HepG2 (cell line): Measurements from ENCODE around the gene BCAS4. TPM values are rescaled to one million over a fixed set of nuclear protein-coding genes. Genes with fewer than 3 reads are reported as not detected.
A peak's percentile ranks its signal among the peaks of the same experiment; 100 is the strongest.

Experiments
- ATF5 ChIP-seq: sonication (generic); formaldehyde crosslinking; IDR thresholded peaks from 2 replicates; pipeline ENCODE4 v1.4.0; 2020; ENCODE audit warnings: mild to moderate bottlenecking, low read depth, missing genetic modification reagents
- CENPBD1 ChIP-seq: sonication (generic); formaldehyde crosslinking; IDR thresholded peaks from 2 replicates; pipeline ENCODE4 v1.8.0; 2022; ENCODE audit warnings: missing genetic modification reagents, low read depth, mild to moderate bottlenecking, borderline replicate concordance
- ISX ChIP-seq: sonication (generic); formaldehyde crosslinking; conservative IDR thresholded peaks from 2 replicates; pipeline ENCODE4 v1.5.0; 2020; ENCODE audit warnings: missing genetic modification reagents
- MAZ ChIP-seq, 2 experiments: sonication (generic) in 1 of 2; formaldehyde crosslinking in 1 of 2; IDR thresholded peaks; 2 replicates each; pipeline versions ENCODE4 v1.5.0 to v1.6.1; 2012 to 2020; ENCODE audit warnings: low read depth in 2 of 2, mild to moderate bottlenecking in 2 of 2, borderline replicate concordance in 1 of 2, improper control_type of control experiment in 1 of 2, low read length in 1 of 2, missing genetic modification reagents in 1 of 2, moderate library complexity in 1 of 2
- MBNL3 ChIP-seq: fragments of 250-450 bp; sonication (Bioruptor Pico); conservative IDR thresholded peaks from 2 replicates; pipeline ENCODE4 v1.8.0; 2022; ENCODE audit warnings: mild to moderate bottlenecking, inconsistent platforms
- RARA ChIP-seq: IDR thresholded peaks from 2 replicates; pipeline ENCODE4 v1.6.1; 2016; ENCODE audit warnings: missing genetic modification reagents, missing compliant biosample characterization
- RORA ChIP-seq: sonication (generic); formaldehyde crosslinking; IDR thresholded peaks from 2 replicates; pipeline ENCODE4 v1.5.0; 2020; ENCODE audit warnings: mild to moderate bottlenecking, missing genetic modification reagents, moderate library complexity
- SIN3A ChIP-seq: IDR thresholded peaks from 2 replicates; pipeline ENCODE4 v1.6.1; 2011; ENCODE audit warnings: low read depth, mild to moderate bottlenecking, control low read depth, low read length, borderline replicate concordance
- SKIL ChIP-seq: sonication (generic); formaldehyde crosslinking; IDR thresholded peaks from 2 replicates; pipeline ENCODE4 v1.8.0; 2022; ENCODE audit warnings: missing genetic modification reagents, mild to moderate bottlenecking, moderate library complexity, borderline replicate concordance
- U2AF1 ChIP-seq: fragments of 200-400 bp; formaldehyde crosslinking; optimal IDR thresholded peaks from 2 replicates; pipeline ENCODE3; 2017; ENCODE audit warnings: mild to moderate bottlenecking, low read depth, low read length
- YY1 ChIP-seq: IDR thresholded peaks from 2 replicates; pipeline ENCODE4 v1.6.1; 2011; ENCODE audit warnings: low read length, low read depth, moderate library complexity, mild to moderate bottlenecking; ENCODE audit not compliant: insufficient read depth, insufficient replicate concordance
- ZFP36 ChIP-seq: fragments of 150-350 bp; IDR thresholded peaks from 2 replicates; pipeline ENCODE4 v1.6.1; 2018; ENCODE audit warnings: borderline replicate concordance, low read length, low read depth; ENCODE audit not compliant: partially characterized antibody
- ZNF24 ChIP-seq: fragments of 450-650 bp; IDR thresholded peaks from 2 replicates; pipeline ENCODE4 v1.6.1; 2017; ENCODE audit warnings: antibody characterized with exemption, mild to moderate bottlenecking
- ZNF253 ChIP-seq: sonication (generic); formaldehyde crosslinking; IDR thresholded peaks from 2 replicates; pipeline ENCODE4 v1.8.0; 2022; ENCODE audit warnings: mild to moderate bottlenecking, missing genetic modification reagents, borderline replicate concordance
- ZNF430 ChIP-seq: sonication (generic); formaldehyde crosslinking; IDR thresholded peaks from 2 replicates; pipeline ENCODE4 v1.9.0; 2021; ENCODE audit warnings: mild to moderate bottlenecking, missing genetic modification reagents
- ZNF549 ChIP-seq: sonication (generic); formaldehyde crosslinking; IDR thresholded peaks from 2 replicates; pipeline ENCODE4 v1.5.0; 2020; ENCODE audit warnings: missing genetic modification reagents
- ZNF550 ChIP-seq: sonication (generic); formaldehyde crosslinking; IDR thresholded peaks from 2 replicates; pipeline ENCODE4 v1.4.0; 2020; ENCODE audit warnings: mild to moderate bottlenecking, missing genetic modification reagents, borderline replicate concordance
- ZNF749 ChIP-seq: sonication (generic); formaldehyde crosslinking; IDR thresholded peaks from 2 replicates; pipeline ENCODE4 v1.8.0; 2022; ENCODE audit warnings: mild to moderate bottlenecking, missing genetic modification reagents, moderate library complexity, borderline replicate concordance
- ZNF788 ChIP-seq: sonication (generic); formaldehyde crosslinking; IDR thresholded peaks from 2 replicates; pipeline ENCODE4 v1.5.0; 2020; ENCODE audit warnings: mild to moderate bottlenecking, missing genetic modification reagents, borderline replicate concordance
- polyA plus RNA-seq, 8 experiments: library from polyadenylated mRNA; depleted of rRNA in 3 of 8; stranded (reverse) in 7 of 8; unstranded in 1 of 8; fragments of >200 nt; fragmentation: Illumina TruSeq in 4 of 8; extraction: Trizol in 4 of 8; gene quantifications; 2 replicates each; pipeline versions ENCODE4 v1.2.1 to v1.2.3, GENCODE V29; 2011 to 2016; ENCODE audit warnings: low read depth in 4 of 8, missing spikeins in 1 of 8, mixed read lengths in 1 of 8; ENCODE audit not compliant: insufficient read depth in 1 of 8
- total RNA-seq, 5 experiments: library from RNA; depleted of rRNA; stranded (reverse); fragments of >200 nt; fragmentation: Illumina TruSeq; extraction: Trizol; gene quantifications; 2 replicates each; pipeline ENCODE4 v1.2.3, GENCODE V29; 2016; ENCODE audit warnings: low read depth in 1 of 5
- TF ChIP-seq, protein P1 (sequence below): sonication (generic); formaldehyde crosslinking; conservative IDR thresholded peaks from 2 replicates; pipeline ENCODE4 v1.8.0; 2022; ENCODE audit warnings: low read depth, missing genetic modification reagents
- TF ChIP-seq, protein P2 (sequence below): sonication (generic); formaldehyde crosslinking; IDR thresholded peaks from 2 replicates; pipeline ENCODE4 v1.5.0; 2020; ENCODE audit warnings: missing genetic modification reagents

The BCAS4 gene
- total and polyA plus RNA-seq, 2 of the 13 experiments (the other 11 are each of a cell fraction or from before 2014, with no cell fraction given) = 7.2 to 8.0 TPM

- TF ChIP-seq ZNF430 (CRISPR knock-in tag) (no peak), SIN3A (no peak), MBNL3 (no peak), ZNF788 (CRISPR knock-in tag) (no peak), CENPBD1 (CRISPR knock-in tag) (no peak), ZNF549 (CRISPR knock-in tag) (no peak), ZNF550 (CRISPR knock-in tag) (no peak), ZFP36 (no peak), ZNF253 (no peak), U2AF1 (peak; percentile 48), YY1 (peak; percentile 4), SKIL (no peak), ATF5 (CRISPR knock-in tag) (no peak), RORA (CRISPR knock-in tag) (no peak), ISX (CRISPR knock-in tag) (no peak), RARA (CRISPR knock-in tag) (peak; percentile 89), MAZ (IDR thresholded peaks at IDR 0.05; ENCODE audit: borderline replicate concordance, low read depth, low read length) (no peak), MAZ (CRISPR knock-in tag; IDR thresholded peaks at IDR 0.05; ENCODE audit: low read depth) (no peak), ZNF24 (peak; percentile 35; the same call in 1 of the 2 replicates), ZNF749 (CRISPR knock-in tag) (no peak)
- TF ChIP-seq, protein P1, sequence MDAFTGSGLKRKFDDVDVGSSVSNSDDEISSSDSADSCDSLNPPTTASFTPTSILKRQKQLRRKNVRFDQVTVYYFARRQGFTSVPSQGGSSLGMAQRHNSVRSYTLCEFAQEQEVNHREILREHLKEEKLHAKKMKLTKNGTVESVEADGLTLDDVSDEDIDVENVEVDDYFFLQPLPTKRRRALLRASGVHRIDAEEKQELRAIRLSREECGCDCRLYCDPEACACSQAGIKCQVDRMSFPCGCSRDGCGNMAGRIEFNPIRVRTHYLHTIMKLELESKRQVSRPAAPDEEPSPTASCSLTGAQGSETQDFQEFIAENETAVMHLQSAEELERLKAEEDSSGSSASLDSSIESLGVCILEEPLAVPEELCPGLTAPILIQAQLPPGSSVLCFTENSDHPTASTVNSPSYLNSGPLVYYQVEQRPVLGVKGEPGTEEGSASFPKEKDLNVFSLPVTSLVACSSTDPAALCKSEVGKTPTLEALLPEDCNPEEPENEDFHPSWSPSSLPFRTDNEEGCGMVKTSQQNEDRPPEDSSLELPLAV (CRISPR knock-in tag) = no peak
- TF ChIP-seq, protein P2, sequence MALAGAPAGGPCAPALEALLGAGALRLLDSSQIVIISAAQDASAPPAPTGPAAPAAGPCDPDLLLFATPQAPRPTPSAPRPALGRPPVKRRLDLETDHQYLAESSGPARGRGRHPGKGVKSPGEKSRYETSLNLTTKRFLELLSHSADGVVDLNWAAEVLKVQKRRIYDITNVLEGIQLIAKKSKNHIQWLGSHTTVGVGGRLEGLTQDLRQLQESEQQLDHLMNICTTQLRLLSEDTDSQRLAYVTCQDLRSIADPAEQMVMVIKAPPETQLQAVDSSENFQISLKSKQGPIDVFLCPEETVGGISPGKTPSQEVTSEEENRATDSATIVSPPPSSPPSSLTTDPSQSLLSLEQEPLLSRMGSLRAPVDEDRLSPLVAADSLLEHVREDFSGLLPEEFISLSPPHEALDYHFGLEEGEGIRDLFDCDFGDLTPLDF (CRISPR knock-in tag) = no peak
These were observed 48.5 kb upstream of the BCAS4 start (continued) for GRCh38 chr20:50746138-50746940.
